ENCODE results near the gene ZNF17.

Gene ZNF17

DNA sequence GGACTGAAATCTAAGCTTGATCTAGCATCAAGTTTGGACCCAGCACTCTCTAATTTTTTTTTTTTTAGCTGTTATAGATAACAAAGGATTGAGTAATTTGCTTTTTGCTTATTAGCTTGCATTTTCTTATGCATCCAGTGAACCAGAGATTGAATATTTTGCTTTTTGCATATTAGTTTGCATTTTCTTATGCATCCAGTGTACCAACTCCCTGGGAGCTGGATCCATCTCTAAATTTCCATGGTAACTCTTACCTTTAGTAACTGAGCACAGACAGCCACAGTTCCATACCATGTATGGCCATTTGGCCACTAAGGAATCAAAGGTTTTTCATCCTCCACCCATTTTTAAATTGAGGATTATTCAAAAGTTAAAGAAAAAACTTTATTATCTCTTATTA is 30.0 kb upstream of the ZNF17 start:
- Histone ChIP-seq H3K9me3 (ENCODE audit: control insufficient read depth in 2 of 2, low read length in 2 of 2) (peaks cover 18 to 22% of the 10 kb centered on the region in 2 donors), H3K36me3 (ENCODE audit: control insufficient read depth in 2 of 2, insufficient read depth in 2 of 2, low read length in 2 of 2) (peaks cover 12 to 15% of the 10 kb centered on the region in 2 donors), H3K4me3 (ENCODE audit: low read length in 2 of 2) (no peak overlapping the region), H3K27ac (ENCODE audit: low read depth in 2 of 2, low read length in 2 of 2) (no peak overlapping the region), H3K4me1 (ENCODE audit: control insufficient read depth in 2 of 2, insufficient read depth in 2 of 2, low read length in 2 of 2) (no peaks in the 10 kb centered on the region), H3K27me3 (ENCODE audit: control insufficient read depth in 2 of 2, insufficient read depth in 2 of 2, low read length in 2 of 2) (no peaks in the 10 kb centered on the region), H3K9ac (ENCODE audit: low read depth in 1 of 2, low read length in 2 of 2) (no peak overlapping the region)

DNA sequence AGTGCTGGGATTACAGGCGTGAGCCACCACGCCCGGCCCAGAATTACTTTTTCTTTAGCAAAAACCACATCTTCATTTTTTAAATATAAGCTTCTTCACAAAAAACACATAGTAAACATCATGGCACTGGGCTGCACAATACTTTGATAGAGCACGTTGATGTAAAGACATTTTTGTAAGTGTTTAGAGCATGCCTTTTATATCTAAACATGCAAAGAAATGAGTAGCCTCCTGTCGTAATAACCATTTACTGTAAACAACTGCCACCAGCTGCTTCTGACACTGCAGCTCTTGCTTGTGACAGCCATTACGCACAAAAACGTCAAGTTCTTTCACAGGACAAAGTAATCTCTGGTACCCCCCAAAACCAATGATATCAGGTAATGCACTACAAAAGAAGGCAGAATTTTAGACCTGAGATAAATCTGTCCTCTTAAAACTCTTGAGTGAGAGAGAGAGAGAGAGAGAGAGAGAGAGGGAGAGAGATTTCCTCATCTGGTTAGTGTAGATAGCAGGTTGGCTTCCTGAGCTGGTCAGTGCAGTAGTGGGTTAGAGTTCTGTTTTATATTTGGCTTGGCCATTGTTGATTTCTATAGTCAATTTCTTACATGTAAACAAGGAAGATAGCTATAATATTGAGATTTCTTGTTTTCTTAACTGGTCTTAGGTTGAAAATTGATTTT is 28.0 kb upstream of the ZNF17 start:
- no peaks in the 10 kb centered on the region for H3K4me1 ChIP-seq (ENCODE audit: control insufficient read depth in 2 of 2, insufficient read depth in 2 of 2, low read length in 2 of 2)
- H3K27me3 ChIP-seq (ENCODE audit: control insufficient read depth in 2 of 2, insufficient read depth in 2 of 2, low read length in 2 of 2): no peaks in the 10 kb centered on the region
- H3K36me3 ChIP-seq (ENCODE audit: control insufficient read depth in 2 of 2, insufficient read depth in 2 of 2, low read length in 2 of 2): peaks cover 2 to 4% of the 10 kb centered on the region in 2 donors
- no peak overlapping the region for H3K9ac ChIP-seq (ENCODE audit: low read depth in 1 of 2, low read length in 2 of 2)
- H3K9me3 ChIP-seq (ENCODE audit: control insufficient read depth in 2 of 2, low read length in 2 of 2): peaks cover 9 to 11% of the 10 kb centered on the region in 2 donors
- H3K4me3 ChIP-seq (ENCODE audit: low read length in 2 of 2): no peak overlapping the region
- no peak overlapping the region for H3K27ac ChIP-seq (ENCODE audit: low read depth in 2 of 2, low read length in 2 of 2)

DNA sequence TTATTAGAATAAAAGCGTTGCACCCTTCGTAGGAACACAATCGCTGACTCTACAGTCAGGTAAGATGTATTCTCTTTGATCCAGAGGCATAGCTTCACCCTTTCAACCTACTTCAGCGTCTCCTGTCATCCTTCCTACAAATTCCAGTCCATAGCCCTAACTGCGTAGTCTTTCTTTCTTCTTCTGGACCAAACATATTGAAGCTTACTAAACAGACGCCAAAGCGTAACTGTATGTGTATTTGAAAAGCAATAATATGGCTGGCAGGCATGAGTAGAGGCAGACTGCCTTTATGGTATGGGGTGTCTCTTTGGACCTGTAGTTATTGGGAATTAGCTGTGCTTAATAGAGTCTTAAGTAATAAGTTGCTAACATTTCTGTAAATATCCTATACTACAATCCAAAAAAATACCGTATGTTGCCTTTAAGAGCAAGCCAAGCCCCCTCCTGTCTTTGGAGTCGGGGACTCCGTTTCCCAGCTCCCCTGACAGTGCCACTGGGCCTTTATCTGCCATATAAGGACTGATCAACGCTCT is 21.7 kb upstream of the ZNF17 start:
- peaks cover 4 to 12% of the 10 kb centered on the region in 2 donors for H3K36me3 ChIP-seq (ENCODE audit: control insufficient read depth in 2 of 2, insufficient read depth in 2 of 2, low read length in 2 of 2)
- H3K4me1 ChIP-seq (ENCODE audit: control insufficient read depth in 2 of 2, insufficient read depth in 2 of 2, low read length in 2 of 2): peaks cover 9 to 11% of the 10 kb centered on the region in 2 donors
- peak overlapping the region; percentile 91 to 96 for H3K4me3 ChIP-seq (ENCODE audit: low read length in 2 of 2)
- peak overlapping the region; percentile 79 to 87 for H3K27ac ChIP-seq (ENCODE audit: low read depth in 2 of 2, low read length in 2 of 2)
- H3K9me3 ChIP-seq (ENCODE audit: control insufficient read depth in 2 of 2, low read length in 2 of 2): no peaks in the 10 kb centered on the region
- no peaks in the 10 kb centered on the region for H3K27me3 ChIP-seq (ENCODE audit: control insufficient read depth in 2 of 2, insufficient read depth in 2 of 2, low read length in 2 of 2)
- peak overlapping the region; percentile 86 to 87 for H3K9ac ChIP-seq (ENCODE audit: low read depth in 1 of 2, low read length in 2 of 2)

DNA sequence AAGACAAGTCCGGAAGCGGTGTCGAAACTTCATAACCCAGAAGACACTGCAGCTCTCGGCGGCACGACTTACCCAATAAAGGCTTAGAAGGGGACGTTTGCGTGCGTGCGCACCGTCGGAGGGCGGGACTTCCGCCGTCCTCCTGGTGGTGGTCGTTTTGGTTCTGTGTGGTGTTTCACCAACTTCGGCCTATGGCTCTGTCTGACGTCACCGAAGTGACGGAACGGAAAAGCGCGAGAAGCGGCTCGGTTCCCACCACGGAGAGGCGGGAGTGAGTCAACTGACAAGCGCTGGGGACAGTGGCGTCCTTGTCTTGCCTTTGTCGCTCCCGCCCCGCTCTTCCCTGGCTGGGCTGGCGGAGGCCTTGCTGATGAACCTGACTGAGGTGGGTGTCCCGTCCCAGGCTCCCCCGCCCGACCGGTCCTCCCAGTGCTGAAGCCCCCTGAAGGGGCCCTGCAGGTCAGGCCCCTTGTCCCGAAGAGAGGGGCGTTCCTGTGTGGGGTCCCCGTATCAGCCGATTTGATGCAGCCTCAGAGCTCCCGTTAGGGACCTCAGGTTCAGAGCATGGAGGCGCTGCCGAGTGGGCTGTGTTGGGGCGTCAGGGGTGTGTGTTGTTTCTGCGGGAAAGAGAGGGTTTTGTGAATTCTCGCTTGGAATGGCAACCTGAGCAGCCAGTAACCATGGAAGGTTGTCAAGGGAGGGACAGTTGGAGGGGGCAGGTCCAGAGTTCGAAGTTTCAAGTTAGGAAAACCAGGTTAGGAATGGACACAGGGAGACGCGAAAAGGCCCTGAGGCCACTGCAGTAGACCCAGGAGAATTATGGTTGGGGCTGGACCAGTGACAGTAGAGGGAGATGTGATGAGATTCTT is 21.0 kb upstream of the ZNF17 start, which contains the start of gene ZNF548:
ZNF548 (plus strand) TSS at position 125 of the 869 bp plus-strand sequence; CDS start at position 371, 246 bp downstream.
- Histone ChIP-seq H3K27me3 (ENCODE audit: control insufficient read depth in 2 of 2, insufficient read depth in 2 of 2, low read length in 2 of 2) (no peaks in the 10 kb centered on the region), H3K9me3 (ENCODE audit: control insufficient read depth in 2 of 2, low read length in 2 of 2) (peaks cover 0 to 2% of the 10 kb centered on the region in 2 donors), H3K9ac (ENCODE audit: low read depth in 1 of 2, low read length in 2 of 2) (peak within 1 kb of the TSS; percentile 86 to 87), H3K36me3 (ENCODE audit: control insufficient read depth in 2 of 2, insufficient read depth in 2 of 2, low read length in 2 of 2) (peaks cover 7 to 19% of the 10 kb centered on the region in 2 donors), H3K4me1 (ENCODE audit: control insufficient read depth in 2 of 2, insufficient read depth in 2 of 2, low read length in 2 of 2) (peaks cover 9 to 11% of the 10 kb centered on the region in 2 donors), H3K27ac (ENCODE audit: low read depth in 2 of 2, low read length in 2 of 2) (peak within 1 kb of the TSS; percentile 79 to 87), H3K4me3 (ENCODE audit: low read length in 2 of 2) (peak within 1 kb of the TSS; percentile 91 to 96)

DNA sequence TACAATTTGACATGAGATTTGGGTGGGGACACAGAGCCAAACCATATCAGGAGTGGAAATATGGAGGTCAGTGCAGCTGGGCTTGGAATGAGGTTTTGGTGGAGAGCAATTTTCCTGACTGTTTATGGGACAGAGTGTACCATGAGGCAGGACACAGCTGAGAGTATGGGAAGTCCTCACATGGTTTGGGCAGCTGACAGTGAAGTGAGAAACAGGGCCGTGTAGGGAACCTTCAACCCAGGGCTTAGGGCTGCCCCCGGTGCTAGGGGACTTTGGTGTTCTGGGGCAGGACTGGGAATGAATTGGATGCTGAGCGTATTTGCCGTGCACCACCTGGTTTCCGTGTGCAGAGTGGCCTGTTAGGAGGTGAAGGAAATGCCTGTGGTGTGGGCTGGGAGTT is 15.3 kb upstream of the ZNF17 start:
- Histone ChIP-seq H3K36me3 (ENCODE audit: control insufficient read depth in 2 of 2, insufficient read depth in 2 of 2, low read length in 2 of 2) (peaks cover 42 to 60% of the 10 kb centered on the region in 2 donors), H3K27ac (ENCODE audit: low read depth in 2 of 2, low read length in 2 of 2) (no peak overlapping the region), H3K4me1 (ENCODE audit: control insufficient read depth in 2 of 2, insufficient read depth in 2 of 2, low read length in 2 of 2) (peaks cover under 1 to 2% of the 10 kb centered on the region in 2 donors), H3K9ac (ENCODE audit: low read depth in 1 of 2, low read length in 2 of 2) (no peak overlapping the region), H3K4me3 (ENCODE audit: low read length in 2 of 2) (no peak overlapping the region), H3K9me3 (ENCODE audit: control insufficient read depth in 2 of 2, low read length in 2 of 2) (peaks cover 17 to 21% of the 10 kb centered on the region in 2 donors), H3K27me3 (ENCODE audit: control insufficient read depth in 2 of 2, insufficient read depth in 2 of 2, low read length in 2 of 2) (no peaks in the 10 kb centered on the region)

DNA sequence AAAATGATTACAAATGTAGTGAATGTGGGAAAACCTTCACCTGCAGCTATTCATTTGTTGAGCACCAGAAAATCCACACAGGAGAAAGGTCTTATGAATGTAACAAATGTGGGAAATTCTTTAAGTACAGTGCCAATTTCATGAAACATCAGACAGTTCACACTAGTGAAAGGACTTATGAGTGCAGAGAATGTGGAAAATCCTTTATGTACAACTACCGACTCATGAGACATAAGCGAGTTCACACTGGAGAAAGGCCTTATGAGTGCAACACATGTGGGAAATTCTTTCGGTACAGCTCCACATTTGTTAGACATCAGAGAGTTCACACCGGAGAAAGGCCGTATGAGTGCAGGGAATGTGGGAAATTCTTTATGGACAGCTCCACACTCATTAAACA is 12.1 kb upstream of the ZNF17 start:
- Histone ChIP-seq H3K9me3 (ENCODE audit: control insufficient read depth in 2 of 2, low read length in 2 of 2) (peaks cover 17 to 21% of the 10 kb centered on the region in 2 donors), H3K36me3 (ENCODE audit: control insufficient read depth in 2 of 2, insufficient read depth in 2 of 2, low read length in 2 of 2) (peaks cover 39 to 51% of the 10 kb centered on the region in 2 donors)

DNA sequence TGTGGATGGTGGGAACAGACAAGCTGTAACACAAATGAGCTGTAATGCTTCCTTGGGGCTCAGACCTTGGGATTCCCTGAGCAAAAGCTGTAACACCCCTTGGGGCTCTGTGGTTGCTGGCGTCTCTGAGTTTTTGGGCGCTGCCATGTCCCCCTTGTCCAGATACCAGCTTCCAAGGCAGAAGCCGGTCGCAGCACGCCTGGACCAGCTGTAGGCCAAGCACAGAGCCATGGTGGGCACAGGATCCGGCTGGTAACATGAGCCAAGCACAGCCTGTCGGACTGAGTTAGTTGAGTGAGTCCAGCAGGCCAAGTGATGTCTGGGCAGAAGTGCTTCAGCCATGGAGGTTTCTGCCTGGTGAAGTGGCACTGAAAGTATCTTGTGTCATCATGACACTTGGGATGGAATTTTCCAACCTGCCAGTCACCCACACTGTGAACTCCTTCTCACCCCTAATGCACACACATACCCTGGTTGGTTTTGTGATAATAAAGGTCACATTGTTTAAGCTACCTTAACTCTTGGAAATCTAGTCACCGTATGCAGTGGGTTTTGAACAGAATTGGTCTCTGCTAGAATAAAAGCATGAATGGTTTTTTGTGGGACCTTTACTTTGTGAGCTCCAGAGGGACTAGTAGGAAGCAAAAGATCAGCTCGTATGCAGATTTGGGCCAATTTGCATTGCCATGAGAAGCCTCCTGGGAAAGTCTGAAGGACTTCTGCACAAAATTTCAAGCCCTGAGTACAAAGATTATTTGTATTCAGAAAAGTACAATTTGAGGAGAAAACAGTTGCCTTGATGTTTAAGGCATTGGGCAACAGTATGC is 7.0 kb upstream of the ZNF17 start:
- peaks cover 0 to 6% of the 10 kb centered on the region in 2 donors for H3K9me3 ChIP-seq (ENCODE audit: control insufficient read depth in 2 of 2, low read length in 2 of 2)
- no peak overlapping the region for H3K27ac ChIP-seq (ENCODE audit: low read depth in 2 of 2, low read length in 2 of 2)
- H3K4me3 ChIP-seq (ENCODE audit: low read length in 2 of 2): no peak overlapping the region
- peaks cover 7% of the 10 kb centered on the region in 2 donors for H3K36me3 ChIP-seq (ENCODE audit: control insufficient read depth in 2 of 2, insufficient read depth in 2 of 2, low read length in 2 of 2)
- no peaks in the 10 kb centered on the region for H3K27me3 ChIP-seq (ENCODE audit: control insufficient read depth in 2 of 2, insufficient read depth in 2 of 2, low read length in 2 of 2)
- H3K9ac ChIP-seq (ENCODE audit: low read depth in 1 of 2, low read length in 2 of 2): no peak overlapping the region
- H3K4me1 ChIP-seq (ENCODE audit: control insufficient read depth in 2 of 2, insufficient read depth in 2 of 2, low read length in 2 of 2): no peaks in the 10 kb centered on the region

More for the DNA sequence above, 12.1 kb upstream of the ZNF17 start:
- no peaks in the 10 kb centered on the region for H3K27me3 ChIP-seq (ENCODE audit: control insufficient read depth in 2 of 2, insufficient read depth in 2 of 2, low read length in 2 of 2)
- no peak overlapping the region for H3K27ac ChIP-seq (ENCODE audit: low read depth in 2 of 2, low read length in 2 of 2)
- no peak overlapping the region for H3K4me3 ChIP-seq (ENCODE audit: low read length in 2 of 2)
- no peak overlapping the region for H3K9ac ChIP-seq (ENCODE audit: low read depth in 1 of 2, low read length in 2 of 2)
- no peaks in the 10 kb centered on the region for H3K4me1 ChIP-seq (ENCODE audit: control insufficient read depth in 2 of 2, insufficient read depth in 2 of 2, low read length in 2 of 2)

DNA sequence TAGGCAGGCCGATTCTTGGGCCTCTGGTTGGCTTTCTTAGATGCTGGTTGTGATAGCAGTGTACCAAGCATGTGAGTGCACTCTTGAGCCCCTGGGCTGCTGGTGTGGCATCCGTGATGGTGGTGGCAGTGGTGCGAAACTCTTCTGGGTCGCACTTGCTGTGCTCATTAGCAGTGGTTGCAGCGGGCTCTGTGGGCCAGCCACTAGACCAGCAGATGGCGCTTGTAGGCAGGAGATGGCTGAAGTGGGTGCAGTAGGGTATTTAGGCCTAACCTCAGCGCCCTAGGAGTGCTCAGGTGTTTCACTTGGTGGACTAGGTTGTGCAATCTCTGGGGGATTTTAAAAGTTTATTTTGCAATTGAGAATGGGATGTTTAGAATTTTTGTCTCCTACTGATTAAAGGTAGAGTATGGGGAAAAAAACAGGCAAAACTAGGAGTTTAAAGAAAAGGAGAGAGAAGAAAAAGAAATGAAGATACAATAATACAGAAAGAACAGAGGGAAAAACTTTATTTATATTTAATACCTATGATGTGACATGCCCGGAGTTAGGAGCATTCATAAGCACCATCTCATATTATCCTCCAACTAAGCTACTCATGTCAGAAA is 4.3 kb upstream of the ZNF17 start:
- H3K4me1 ChIP-seq (ENCODE audit: control insufficient read depth in 2 of 2, insufficient read depth in 2 of 2, low read length in 2 of 2): peaks cover 3 to 4% of the 10 kb centered on the region in 2 donors
- no peaks in the 10 kb centered on the region for H3K27me3 ChIP-seq (ENCODE audit: control insufficient read depth in 2 of 2, insufficient read depth in 2 of 2, low read length in 2 of 2)
- H3K9me3 ChIP-seq (ENCODE audit: control insufficient read depth in 2 of 2, low read length in 2 of 2): no peaks in the 10 kb centered on the region
- no peak overlapping the region for H3K4me3 ChIP-seq (ENCODE audit: low read length in 2 of 2)
- no peak overlapping the region for H3K9ac ChIP-seq (ENCODE audit: low read depth in 1 of 2, low read length in 2 of 2)
- H3K27ac ChIP-seq (ENCODE audit: low read depth in 2 of 2, low read length in 2 of 2): no peak overlapping the region
- no peaks in the 10 kb centered on the region for H3K36me3 ChIP-seq (ENCODE audit: control insufficient read depth in 2 of 2, insufficient read depth in 2 of 2, low read length in 2 of 2)

DNA sequence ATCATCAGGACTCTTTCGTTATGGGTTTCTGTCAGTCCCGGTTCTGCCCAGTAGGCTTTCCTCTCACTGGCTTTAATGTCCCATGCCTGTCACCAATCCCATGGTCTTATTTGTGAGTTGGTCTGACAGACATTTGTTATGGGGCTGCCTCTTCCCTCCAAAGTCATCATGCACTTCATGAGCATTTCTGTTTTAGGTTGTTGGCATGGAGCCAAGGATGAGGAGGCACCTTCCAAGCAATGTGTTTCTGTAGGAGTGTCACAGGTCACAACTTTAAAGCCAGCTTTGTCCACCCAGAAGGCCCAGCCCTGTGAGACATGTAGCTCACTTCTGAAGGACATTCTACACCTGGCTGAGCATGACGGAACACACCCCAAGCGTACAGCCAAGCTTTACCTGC is 8.5 kb downstream of the ZNF17 start:
- H3K4me3 ChIP-seq (ENCODE audit: low read length in 2 of 2): peak overlapping the region; percentile 10 to 27
- H3K4me1 ChIP-seq (ENCODE audit: control insufficient read depth in 2 of 2, insufficient read depth in 2 of 2, low read length in 2 of 2): no peaks in the 10 kb centered on the region
- H3K27ac ChIP-seq (ENCODE audit: low read depth in 2 of 2, low read length in 2 of 2): no peak overlapping the region
- peaks cover 45 to 52% of the 10 kb centered on the region in 2 donors for H3K9me3 ChIP-seq (ENCODE audit: control insufficient read depth in 2 of 2, low read length in 2 of 2)
- H3K27me3 ChIP-seq (ENCODE audit: control insufficient read depth in 2 of 2, insufficient read depth in 2 of 2, low read length in 2 of 2): no peaks in the 10 kb centered on the region
- H3K9ac ChIP-seq (ENCODE audit: low read depth in 1 of 2, low read length in 2 of 2): no peak overlapping the region
- H3K36me3 ChIP-seq (ENCODE audit: control insufficient read depth in 2 of 2, insufficient read depth in 2 of 2, low read length in 2 of 2): peaks cover 46 to 60% of the 10 kb centered on the region in 2 donors
